ENCODE data around the gene CCDC50.

Gene CCDC50, protein sequence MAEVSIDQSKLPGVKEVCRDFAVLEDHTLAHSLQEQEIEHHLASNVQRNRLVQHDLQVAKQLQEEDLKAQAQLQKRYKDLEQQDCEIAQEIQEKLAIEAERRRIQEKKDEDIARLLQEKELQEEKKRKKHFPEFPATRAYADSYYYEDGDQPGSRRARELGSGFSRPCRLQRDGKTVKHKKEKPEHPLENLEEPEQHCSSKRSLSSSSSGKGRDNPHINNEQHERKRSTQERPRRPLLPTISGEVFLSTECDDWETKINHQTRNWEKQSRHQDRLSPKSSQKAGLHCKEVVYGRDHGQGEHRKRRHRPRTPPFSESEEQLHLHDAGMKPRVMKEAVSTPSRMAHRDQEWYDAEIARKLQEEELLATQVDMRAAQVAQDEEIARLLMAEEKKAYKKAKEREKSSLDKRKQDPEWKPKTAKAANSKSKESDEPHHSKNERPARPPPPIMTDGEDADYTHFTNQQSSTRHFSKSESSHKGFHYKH

DNA sequence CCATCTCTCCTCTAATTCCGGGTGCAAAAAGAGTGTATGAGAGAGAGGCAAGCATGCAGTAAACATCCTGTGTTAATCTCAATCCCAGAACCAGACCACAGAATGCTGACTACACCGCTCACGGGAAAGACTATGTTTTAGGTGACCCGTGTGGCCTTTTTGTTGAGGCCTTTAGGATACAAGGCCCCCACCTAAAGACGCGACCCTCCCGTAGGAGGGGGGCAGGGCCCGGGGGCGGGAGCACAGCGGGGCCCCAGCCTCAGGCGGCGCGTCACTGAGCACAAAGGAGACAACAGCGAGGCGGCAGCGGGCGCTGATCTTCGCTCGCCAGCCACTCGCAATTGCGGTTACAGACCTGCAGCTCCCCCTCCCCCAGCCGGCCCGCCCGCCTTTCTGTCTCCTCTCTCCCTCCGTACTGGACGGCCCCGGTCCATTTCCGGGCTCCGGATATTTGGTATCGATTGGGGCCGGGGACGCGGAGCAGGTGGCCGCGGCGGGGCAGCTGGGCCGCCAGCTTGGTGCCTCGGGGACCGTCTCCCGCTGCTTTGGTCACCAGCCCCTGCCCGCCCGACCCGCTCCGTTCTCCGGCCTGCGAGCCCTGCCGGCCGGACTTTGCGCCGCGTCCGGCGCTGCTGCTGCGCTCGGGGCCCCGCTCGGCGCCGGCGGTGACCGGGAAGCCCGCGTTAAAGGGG is at the start of gene CCDC50:
Gene CCDC50 (plus strand): TSS at position 433 of the 692 bp plus-strand sequence. CDS start 281 bp downstream, outside the sequence.
- DNase-seq: peak; percentile 91

DNA sequence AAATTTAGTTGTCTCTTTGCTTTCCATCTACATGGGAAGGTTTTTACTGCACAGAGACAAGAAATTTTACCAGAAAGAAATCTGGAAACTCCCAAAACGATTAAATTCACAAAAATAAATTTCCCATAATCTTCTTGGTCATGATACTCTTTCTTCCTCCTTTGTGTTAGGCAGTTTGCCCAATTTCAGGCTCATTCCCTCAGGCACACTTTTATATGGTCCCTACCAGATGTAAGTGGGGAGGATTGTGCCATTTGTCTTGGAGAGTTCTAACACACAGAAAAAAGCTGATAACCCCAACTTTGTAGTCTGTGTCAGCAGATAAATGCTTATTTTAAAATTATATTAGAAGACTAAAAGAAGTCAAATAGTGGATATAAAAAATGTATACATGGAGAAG is 49.1 kb upstream of the CCDC50 start:
- no peak for DNase-seq

DNA sequence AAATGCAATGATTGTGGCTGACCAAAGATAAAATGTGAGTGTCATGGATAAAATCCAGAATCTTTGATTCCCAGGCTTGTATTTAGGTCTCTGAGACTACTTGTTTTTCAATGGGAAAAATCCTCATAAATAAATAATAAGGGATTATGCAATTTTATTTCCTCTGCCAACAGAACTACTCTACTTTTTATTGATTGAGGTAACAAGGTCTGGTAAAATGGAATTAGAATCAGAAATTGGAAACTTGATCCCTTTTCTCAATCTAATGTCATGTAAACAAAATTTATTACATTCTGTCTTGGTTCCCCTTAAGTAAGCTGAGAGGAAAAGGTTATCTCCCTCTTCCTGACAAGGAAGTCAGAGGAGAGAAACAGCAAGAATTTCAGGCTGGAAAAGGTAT is 48.3 kb upstream of the CCDC50 start:
- no peak for DNase-seq

DNA sequence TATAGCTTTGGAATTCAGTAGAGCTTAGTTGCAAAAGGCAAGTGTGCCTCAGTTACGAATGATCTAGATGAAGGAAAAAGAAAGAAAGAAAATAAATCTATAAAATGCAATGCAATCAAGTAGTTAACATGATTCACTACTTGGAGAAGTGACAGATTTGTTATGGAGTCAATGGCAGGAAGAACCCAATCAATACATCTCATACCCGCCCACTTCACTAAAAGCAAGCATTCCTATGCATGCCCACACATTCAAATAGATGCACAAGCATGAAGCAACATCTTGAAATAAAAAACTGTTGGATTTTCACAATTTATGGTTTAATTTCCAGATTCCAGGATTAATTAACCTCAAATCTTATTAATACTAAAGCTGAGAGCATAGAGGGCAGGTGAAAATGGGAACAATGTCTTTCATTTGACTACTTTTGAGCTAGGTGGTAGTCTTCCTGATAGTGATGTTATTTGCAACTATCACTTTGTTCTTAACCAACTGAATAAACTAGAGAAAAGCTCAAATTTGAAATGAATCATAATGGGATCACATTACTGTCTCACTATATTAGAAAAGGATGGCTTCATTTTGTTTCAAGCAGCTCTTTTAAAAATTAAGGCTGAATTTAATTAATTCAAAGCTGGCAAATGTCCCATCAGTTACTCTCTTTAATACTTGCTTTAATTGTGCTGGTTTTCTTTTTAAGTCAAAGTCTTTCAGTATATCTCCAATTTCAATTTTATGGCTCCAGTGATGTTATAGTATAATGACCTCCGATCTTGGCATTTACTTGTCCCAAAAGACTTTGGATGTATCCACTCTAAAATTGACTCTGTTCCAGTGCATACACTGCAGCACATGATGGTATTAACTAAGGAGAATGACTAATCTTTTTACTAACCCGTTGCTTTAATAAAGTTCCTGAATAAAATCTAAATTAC is 46.7 kb upstream of the CCDC50 start:
- DNase-seq: peak; percentile 34

DNA sequence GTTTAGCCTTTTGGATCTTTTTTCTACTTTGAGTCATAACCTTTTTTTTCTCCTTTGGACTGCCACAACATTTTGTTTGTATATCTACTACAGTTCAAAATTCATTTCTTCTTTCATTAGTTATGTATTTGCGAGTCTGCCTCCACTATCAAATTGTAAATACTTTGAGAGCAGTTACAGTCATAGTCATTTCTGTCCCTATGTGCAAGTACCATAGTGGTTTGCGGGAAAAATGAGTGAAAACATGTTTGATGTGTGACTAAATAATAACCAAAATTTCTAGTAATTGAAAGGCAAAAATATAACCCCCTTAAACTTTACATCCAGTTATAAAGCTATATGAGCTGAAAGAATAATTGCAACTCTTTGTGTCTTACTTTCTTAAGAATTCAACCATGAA is 45.8 kb upstream of the CCDC50 start:
- no peak for DNase-seq

DNA sequence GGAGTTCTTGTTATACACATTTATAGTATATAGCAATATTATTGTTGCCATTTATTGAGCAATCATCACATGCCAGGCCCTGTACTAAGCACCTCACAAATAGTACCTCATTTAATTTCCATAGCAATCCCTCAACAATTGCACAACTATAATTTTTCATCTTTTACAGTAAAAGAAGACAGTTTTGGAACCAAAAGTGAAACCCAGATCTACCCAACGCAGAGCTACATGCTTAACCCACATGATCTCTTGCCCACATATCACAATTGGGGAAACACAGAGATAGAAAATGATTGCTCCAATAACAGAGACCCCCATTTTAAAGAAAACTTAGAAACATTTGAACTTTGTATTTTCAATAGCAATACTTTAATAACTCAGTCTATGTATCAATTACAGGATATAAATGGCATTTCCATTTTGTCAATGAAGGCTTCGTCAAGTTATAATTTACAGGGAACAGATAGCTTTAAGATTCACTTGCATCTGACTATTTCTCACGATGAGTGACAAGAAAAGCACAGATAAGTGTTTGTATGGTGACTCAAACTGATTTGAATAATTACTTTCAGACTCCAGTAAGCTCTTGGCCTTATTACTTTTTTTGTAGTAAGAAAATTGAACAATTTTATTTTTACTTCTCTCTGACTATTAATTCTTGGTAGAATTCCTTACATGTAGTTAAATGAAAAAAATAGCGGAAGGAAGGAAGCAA is 38.7 kb upstream of the CCDC50 start:
- DNase-seq: no peak

DNA sequence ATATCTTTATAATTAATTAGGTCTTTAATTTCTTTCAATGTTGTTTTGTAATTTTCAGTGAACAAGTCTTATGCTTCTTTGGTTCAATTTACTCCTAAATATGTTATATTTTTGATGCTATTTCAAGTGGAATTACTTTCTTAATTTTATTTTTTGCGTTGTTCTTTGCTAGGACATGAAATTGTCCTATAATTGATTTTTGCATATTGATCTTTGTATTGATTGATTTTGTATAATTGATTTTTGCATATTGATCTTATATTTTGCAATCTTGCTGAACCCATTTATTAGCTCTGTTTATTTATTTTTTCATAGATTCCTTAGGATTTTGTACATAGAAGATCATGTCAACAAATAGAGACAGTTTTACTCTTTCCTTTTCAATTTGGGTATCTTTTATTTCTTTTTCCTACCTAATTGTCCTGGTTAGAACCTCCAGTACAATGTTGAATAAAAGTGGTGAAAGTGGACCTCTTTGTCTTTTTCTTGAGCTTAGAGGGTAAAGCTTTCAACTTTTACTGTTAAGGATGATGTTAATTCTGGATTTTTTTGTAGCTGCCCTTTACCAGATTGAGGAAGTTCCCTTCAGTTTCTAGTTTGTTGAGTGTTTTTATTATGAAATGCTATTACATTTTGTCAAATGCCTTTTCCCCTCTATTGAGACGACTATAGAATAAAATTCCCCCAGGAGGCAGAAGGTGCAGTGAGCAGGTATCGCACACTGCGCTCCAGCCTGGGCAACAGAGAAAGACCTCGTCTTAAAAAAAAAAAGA is 36.8 kb upstream of the CCDC50 start:
- no peak for DNase-seq

DNA sequence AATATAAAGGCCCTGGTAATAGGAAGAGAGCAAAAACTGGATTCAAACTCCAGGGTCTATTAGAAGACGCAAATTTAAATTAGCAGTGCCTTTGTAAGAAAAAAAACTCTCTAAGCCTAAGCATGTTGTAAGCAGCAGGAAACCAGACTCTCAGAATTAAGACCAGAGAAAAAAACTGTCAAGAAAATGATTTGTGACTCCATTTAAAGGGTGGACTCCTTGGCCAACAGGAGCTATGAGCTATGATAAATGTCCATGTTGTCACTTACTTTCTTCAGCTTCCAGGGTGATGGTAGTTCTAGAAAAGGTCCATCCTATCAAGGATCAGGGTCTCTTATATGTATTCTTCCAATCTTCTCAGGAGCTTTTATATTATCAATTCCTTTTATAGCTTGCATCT is 34.9 kb upstream of the CCDC50 start:
- no peak for DNase-seq

DNA sequence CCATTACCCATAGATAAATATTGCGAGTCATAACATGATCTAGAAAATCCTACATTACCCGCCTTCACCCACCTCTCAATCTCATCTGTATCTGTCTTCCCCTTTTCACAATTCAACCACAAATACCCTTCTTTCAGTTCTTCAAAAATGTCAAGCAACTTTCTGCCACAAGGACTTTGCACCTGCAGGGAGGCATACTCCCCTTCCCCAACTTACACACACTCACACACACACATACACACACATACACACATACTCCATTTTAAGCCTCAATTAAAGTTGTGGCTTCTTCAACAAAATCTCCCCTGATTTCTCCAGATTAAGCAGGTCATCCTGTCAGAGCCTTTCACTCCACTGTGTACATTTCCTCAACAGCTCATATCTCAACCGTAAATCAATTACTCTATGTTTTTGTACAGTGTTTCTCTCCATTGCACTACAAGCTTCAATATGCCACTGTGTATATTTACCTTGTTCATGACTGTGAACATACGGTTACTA is 33.1 kb upstream of the CCDC50 start:
- DNase-seq: no peak

DNA sequence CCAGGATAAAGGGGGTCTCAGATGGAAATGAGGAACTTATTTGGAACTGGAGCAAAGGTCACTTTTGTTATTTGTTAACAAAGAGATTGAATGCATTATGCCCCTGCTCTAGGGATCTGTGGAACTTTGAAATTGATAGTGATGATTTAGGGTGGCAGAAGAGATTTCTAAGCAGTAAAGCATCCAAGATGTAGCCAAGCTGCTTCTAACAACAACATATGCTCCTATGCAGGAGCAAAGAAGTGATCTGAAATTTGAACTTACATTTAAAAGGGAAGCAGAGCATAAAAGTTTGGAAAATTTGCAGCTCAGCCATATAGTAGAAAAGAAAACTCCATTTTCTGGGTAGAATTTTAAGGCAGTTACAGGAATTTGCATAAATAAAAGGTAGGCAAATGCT is 30.3 kb upstream of the CCDC50 start:
- DNase-seq: no peak

DNA sequence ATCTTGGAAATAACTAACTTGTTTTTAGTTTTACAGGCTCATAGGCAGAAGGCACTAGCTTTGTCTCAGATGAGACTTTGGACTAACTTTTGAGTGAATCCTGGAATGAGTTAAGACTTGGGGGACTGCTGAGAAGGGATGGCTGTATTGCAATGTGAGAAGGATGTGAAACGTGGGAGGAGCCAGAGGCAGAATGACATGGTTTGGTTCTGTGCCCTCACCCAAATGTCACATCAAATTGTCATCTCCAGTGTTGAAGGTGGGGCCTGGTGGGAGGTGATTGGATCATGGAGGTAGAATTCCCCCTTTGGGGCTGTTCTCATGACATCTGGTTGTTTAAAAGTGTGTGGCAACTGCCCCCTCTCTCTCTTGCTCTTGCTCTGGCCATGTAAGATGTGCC is 28.8 kb upstream of the CCDC50 start:
- DNase-seq: no peak

DNA sequence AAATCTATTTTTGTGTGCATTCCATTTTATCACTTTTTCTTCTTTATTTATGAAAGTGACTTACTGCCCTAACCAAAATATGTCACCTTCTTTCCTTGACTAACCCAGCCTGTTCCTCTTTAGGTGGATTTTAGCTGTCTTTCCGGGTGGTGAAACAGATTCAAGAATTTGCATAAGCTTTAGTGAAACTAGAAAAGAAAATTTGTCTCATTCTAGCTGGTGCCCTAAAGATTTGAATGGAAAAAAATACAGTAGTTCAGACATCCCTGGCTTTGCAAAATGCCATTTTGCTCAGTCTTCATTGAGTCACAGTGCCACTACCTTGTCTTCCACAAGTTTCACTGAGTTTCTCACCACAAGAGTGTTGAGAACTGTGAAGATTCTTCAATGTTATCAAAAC is 28.2 kb upstream of the CCDC50 start:
- DNase-seq: no peak

DNA sequence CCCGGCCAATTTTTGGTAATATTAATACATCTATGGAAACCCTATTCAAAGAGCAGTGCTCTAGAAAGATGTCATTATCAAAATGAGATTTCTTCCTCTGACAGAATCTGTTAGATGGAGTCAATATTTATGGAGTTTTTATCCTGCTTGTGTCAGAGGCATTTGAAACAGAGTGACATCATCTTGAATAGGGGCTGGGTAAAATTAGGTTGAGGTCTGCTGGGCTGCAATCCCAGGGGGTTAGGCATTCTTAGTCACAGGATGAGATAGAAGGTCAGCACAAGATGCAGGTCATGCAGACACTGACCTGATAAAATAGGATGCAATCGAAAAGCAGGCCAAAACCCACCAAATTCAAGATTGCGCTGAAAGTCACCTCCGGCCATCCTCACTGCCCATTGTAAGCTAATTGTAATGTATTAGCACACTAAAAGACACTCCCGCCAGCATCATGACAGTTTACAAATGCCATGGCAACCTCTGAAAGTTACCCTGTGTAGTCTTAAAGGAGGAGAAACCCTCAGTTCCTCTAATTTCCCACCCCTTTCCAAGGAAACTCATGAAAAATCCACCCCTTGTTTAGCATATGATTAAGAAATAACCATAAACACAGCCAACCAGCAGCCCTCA is 27.3 kb upstream of the CCDC50 start:
- DNase-seq: no peak

DNA sequence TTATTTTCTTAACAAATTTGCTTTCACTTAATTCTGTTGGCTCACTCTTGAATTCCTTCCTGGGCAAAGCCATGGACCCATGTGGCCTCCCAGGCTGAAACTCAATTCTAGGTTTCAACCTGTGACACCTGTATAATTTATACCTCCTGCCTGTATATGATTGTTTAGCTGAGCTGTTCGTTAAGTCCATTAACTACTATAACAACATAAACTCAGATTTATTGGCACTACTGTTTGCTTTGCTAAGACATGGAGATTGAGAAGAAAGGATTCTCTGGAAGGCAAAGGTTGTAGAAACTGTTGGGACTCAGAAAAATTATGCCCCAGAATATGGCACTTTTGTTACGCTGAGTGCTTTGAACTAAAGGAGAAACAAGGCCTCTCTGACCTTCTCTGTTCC is 26.7 kb upstream of the CCDC50 start:
- no peak for DNase-seq

DNA sequence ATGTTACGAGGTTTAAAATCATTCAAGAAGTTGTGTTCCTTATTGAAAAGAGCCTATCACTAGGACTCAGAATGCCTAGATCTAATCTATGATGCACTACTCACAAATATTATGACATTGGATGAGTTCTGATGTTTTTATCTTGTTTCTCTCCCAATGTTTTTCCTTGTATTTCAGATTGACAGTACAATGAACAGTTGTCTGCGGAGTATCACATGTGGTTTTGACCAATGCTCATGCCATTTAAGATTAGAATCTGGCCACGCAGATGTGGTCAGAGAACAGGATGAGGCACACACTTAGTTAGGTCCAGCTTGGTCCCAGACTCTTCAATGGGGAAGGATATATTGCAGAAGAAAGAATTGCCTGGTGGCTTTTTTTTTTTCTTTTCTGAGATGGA is 25.6 kb upstream of the CCDC50 start:
- no peak for DNase-seq

DNA sequence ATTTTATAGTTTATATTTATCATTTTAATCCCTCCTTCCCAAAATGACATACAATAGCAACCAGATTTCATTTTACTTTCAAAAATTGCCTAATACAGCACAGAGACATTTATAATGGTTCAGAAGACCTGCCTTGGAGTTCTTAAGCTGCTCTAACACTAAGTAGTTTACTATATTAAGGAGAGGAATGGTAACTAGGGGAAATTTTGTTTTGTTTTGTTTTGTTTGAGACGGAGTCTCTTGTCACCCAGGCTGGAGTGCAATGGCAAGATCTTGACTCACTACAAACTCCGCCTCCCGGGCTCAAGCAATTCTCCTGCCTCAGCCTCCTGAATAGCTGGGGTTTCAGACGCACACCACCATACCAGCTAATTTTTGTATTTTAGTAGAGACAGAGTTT is 22.8 kb upstream of the CCDC50 start:
- DNase-seq: no peak

DNA sequence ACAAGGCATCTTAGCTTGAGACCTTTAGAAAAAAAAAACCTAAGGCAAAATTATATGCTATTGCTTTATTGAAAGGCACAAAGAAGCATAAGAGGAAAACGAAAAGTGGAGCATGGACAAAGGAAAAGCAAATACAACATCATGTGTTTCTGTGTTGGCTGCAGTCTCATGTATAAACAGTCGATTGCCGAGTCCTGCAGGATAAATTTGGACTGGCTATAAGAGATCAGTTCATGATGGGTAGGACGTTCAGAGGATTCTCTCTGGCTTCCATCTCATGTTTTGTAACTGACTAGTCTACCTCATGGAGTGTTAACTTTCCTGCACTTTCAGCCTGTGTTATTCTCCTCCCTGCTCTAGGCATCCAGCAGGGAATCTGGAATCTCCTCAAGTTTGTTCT is 21.9 kb upstream of the CCDC50 start:
- no peak for DNase-seq

DNA sequence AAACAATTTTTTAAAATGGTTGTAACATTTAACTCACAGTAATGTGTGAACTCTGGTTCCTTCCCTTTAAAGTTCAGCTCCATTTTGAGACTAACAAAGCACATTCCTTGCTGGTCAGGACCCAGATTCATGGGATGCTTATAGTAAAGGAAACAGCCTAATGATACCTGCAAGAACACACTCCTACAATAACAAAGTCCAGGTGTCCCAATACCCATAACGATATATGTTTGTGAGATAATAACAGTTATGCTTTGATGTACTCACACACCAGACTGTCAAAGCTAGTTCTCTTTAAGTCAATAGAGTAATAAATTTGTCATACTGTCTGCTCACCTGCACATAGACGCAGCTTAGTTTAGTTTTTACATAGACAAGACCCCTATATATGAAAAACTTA is 15.9 kb upstream of the CCDC50 start:
- DNase-seq: no peak

DNA sequence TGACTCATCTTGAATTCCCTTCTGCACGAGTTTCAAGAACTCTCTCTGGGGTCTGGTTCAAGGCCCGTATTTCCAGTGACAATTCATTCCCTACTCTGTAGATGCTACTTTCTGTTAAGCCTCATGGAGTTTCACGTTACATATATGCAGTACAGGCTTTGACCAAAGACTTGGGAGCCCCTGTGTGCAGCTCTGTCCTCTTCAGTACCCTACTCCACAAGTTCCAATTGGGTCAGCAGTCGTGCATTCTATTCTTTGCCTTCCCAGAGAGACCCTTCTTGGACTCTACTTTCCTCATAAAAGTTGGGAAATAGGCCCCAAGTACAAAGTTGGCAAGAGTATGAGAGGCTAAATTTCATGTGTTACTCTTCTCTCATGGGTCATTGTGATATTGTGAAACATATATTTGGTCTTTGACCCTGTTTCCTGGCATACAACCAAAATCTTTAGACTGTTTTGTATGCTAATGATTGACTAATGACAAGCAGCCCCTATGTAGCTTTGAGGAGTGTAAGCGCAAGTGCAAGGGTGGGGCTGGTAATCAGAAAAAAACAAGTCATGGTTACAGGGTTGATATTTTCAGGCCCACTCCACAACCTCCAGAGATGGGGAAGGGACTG is 15.0 kb upstream of the CCDC50 start:
- no peak for DNase-seq

DNA sequence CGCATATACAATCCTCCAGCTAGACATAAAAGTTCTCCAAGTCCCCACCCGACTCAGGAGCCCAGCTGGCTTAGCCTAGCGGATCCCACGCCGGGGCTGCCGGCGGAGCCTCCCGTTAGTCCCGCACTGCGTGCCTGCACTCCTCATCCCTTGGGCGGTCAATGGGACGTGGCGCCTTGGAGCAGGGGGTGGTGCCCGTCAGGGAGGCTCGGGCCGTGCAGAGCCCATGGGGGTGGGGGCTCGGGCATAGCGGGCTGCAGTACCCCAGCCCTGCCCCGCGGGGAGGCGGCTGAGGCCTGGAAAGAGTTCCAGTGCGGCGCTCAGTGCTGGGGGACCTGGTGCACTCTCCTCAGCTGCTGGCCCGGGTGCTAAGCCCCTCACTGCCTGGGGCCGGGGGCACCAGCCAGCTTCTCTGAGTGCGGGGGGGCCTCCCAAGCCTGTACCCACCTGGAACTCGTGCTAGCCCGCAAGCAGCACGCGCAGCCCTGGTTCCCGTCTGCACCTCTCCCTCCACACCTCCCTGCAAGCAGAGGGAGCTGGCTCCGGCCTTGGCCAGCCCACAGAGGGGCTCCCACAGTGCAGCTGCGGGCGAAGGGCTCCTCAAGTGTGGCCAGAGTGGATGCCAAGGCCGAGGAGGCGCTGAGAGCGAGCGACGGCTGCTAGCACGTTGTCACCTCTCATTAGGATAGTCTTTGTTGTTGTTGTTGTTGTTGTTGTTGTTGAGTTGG is 12.2 kb upstream of the CCDC50 start:
- DNase-seq: no peak
